ENCODE measurements around the gene HSPA1A.
A peak's percentile ranks its signal among the peaks of the same experiment; 100 is the strongest.
"Not testable (repeated sequence)": the region's sequence is repeated elsewhere in the genome, so short reads cannot be mapped to it uniquely, and the experiment has no call there.

The HSPA1A gene

DNA sequence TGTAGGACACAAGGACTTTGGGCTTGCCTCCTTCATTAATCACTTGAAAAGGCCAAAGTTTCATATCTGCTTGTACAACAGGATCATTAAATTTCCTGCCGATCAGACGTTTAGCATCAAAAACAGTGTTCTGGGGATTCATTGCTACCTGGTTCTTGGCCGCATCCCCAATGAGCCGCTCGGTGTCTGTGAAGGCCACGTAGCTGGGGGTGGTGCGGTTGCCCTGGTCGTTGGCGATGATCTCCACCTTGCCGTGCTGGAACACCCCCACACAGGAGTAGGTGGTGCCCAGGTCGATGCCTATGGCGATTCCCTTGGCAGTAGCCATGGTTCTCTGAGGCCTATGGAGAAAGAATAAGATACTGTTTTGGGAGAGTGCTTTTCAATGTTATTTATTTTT lies 3.7 kb upstream of the HSPA1A start:
- no peak for DNase-seq

DNA sequence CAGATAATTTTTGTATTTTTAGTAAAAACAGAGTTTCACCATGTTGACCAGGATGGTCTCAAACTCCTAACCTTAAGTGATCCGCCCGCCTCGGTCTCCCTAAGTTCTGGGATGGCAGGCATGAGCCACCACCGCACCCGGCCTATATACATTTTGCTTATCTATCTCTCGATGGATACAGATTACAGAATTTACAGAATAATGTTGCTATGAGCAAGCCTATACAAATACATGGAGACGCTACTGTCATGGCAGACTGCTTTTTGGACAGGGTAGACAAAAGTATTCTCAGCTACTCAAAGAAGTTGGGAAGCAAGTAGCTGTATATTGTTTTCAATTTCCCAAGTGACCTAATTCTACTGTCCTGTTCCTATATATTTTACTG lies 1.9 kb upstream of the HSPA1A start:
- DNase-seq, result no peak

- peak; percentile 79 for DNase-seq
Measured at GRCh38 chr6:31814677-31815024, 692 bp upstream of the HSPA1A start.

DNA sequence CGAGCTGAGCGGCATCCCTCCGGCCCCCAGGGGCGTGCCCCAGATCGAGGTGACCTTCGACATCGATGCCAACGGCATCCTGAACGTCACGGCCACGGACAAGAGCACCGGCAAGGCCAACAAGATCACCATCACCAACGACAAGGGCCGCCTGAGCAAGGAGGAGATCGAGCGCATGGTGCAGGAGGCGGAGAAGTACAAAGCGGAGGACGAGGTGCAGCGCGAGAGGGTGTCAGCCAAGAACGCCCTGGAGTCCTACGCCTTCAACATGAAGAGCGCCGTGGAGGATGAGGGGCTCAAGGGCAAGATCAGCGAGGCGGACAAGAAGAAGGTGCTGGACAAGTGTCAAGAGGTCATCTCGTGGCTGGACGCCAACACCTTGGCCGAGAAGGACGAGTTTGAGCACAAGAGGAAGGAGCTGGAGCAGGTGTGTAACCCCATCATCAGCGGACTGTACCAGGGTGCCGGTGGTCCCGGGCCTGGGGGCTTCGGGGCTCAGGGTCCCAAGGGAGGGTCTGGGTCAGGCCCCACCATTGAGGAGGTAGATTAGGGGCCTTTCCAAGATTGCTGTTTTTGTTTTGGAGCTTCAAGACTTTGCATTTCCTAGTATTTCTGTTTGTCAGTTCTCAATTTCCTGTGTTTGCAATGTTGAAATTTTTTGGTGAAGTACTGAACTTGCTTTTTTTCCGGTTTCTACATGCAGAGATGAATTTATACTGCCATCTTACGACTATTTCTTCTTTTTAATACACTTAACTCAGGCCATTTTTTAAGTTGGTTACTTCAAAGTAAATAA lies 2.0 kb downstream of the HSPA1A start:
- DNase-seq, result peak; percentile 36

GRCh38 chr6:31817929-31818511 lies 2.7 kb downstream of the HSPA1A start:
- DNase-seq, result not testable (repeated sequence)

DNA sequence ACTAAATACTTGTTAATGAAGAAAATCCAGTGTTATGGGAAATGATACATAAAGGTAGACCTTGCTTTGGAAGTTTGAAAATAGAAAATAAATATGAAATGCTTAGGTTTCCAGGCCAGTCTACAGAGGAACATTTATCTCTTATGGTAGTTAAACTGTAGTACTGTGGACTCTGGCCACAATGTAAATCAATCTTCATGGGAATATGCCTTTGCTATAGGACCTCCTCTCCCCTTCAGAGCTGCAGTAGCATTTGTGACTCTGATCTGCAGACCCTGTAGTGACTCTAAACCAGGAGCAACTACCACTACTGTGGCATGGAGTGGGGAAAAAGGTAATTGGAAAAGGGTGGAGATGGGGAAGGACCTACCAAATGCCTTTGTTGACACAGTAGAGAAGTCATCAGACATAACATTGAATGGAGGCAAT lies 4.5 kb downstream of the HSPA1A start:
- DNase-seq, result no peak

DNA sequence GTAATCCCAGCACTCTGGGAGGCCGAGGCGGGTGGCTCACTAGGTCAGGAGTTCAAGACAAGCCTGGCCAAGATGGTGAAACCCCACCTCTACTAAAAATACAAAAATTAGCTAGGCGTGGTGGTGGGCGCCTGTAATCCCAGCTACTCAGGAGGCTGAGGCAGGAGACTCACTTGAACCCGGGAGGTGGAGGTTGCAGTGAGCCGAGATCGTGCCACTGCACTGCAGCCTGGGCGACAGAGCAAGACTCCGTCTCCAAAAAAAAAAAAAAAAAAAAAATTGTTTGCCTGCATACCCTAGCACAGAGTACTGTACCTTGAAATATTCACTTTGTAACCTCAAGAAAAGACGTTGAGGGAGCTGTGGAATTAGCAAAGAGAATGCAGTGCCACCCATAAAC lies 5.1 kb downstream of the HSPA1A start:
- not testable (repeated sequence) for DNase-seq

DNA sequence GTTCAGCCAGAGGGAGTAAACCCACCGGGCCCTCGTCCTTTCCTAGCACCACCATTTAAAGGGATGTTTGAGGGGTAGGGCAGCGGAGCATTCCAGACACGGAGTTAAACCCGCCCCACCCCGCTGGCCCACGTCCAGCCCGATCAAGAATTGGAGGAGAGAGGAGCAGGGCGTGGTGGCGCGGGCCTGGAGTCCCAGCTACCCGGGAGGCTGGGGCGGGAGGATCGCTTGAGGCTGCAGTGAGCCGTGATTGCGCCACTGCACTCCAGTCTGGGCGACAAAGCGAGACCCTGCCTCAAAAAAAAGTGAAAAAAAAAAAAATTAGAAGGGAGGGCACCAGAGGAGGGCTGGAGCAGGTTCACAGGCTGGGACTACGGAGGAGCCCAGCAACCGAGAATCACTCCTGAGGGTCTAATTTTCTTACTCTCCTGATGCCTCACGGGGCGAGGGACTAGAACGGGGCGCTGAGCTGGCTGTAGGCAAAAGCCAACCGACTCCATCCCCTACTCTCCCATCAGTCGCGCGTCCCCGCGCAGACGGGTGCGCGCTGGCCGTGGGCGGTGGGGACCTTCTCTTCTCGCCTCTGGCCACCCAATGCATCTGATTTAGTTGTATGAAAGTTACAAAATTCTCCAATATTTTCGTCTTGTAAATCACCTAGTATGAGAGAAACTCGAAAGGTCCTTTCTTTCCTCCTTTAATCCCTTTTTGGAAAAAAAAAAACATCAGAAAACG lies 6.1 kb downstream of the HSPA1A start:
- DNase-seq, result peak; percentile 88

DNA sequence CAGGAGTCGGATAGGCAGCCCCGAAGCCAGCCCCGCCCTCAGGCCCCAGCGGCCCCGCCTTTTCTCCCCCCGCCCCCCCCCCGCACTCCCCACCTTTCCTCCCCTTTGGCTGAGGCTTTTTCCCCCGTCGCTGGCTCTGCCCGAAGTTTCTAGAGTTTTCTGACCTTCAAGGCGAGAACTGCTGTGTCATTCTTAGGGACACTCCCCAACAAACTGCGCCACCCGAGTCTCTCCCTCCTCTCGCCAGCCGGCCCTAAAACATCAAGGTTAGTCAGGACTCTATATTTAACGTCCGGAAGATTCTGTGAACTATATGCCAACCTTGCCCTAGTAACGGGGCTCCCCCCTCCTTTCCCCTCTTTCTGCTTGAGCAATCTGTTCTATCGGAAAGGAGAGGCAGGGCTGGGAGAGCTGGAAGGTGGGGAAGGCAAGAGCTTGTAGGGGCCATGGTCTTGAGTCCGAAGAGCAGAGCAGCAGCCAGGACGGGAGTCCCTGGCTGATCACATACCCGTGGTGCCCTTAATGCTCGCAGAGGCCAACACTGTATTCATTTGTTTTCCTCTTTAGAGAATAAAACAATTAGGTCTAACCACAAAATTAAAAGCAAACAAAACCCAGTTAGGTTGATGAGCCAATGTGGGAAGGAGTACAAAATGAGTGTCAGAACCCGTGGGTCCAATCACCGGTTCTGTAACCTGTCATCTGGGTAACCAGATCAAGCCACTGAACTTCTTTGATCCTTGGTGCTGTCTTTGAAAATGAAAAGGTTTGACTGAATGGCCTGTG lies 6.9 kb downstream of the HSPA1A start:
- peak; percentile 75 for DNase-seq

- DNase-seq, result not testable (repeated sequence)
Measured at GRCh38 chr6:31823592-31824196, 8.4 kb downstream of the HSPA1A start.

GRCh38 chr6:31825553-31825952 lies 10.2 kb downstream of the HSPA1A start:
- no peak for DNase-seq

GRCh38 chr6:31826793-31827285 lies 11.5 kb downstream of the HSPA1A start:
- no peak for DNase-seq

DNA sequence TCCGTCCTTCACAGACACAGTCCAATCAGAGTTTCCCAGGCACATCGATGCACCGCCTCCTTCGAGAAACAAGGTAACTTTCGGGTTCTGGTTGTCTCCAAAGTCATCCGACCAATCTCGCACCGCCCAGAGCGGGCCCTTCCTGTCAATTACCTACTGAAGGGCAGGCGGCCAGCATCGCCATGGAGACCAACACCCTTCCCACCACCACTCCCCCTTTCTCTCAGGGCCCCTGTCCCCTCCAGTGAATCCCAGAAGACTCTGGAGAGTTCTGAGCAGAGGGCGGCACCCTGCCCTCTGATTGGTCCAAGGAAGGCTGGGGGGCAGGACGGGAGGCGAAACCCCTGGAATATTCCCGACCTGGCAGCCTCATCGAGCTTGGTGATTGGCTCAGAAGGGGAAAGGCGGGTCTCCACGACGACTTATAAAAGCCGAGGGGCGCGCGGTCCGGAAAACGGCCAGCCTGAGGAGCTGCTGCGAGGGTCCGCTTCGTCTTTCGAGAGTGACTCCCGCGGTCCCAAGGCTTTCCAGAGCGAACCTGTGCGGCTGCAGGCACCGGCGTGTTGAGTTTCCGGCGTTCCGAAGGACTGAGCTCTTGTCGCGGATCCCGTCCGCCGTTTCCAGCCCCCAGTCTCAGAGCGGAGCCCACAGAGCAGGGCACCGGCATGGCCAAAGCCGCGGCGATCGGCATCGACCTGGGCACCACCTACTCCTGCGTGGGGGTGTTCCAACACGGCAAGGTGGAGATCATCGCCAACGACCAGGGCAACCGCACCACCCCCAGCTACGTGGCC lies 12.1 kb downstream of the HSPA1A start, which contains the start of gene HSPA1B:
Gene HSPA1B (plus strand): TSS at position 453 of the 794 bp plus-strand sequence. CDS start 213 bp downstream, at position 666.
- peak; percentile 93 for DNase-seq

DNA sequence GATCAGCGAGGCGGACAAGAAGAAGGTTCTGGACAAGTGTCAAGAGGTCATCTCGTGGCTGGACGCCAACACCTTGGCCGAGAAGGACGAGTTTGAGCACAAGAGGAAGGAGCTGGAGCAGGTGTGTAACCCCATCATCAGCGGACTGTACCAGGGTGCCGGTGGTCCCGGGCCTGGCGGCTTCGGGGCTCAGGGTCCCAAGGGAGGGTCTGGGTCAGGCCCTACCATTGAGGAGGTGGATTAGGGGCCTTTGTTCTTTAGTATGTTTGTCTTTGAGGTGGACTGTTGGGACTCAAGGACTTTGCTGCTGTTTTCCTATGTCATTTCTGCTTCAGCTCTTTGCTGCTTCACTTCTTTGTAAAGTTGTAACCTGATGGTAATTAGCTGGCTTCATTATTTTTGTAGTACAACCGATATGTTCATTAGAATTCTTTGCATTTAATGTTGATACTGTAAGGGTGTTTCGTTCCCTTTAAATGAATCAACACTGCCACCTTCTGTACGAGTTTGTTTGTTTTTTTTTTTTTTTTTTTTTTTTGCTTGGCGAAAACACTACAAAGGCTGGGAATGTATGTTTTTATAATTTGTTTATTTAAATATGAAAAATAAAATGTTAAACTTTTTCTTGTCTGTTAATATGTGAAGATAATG lies 14.4 kb downstream of the HSPA1A start:
- DNase-seq, result no peak

GRCh38 chr6:31830886-31831335 lies 15.6 kb downstream of the HSPA1A start:
- no peak for DNase-seq

- DNase-seq, result no peak
Measured at GRCh38 chr6:31831350-31832215, 16.2 kb downstream of the HSPA1A start.

DNA sequence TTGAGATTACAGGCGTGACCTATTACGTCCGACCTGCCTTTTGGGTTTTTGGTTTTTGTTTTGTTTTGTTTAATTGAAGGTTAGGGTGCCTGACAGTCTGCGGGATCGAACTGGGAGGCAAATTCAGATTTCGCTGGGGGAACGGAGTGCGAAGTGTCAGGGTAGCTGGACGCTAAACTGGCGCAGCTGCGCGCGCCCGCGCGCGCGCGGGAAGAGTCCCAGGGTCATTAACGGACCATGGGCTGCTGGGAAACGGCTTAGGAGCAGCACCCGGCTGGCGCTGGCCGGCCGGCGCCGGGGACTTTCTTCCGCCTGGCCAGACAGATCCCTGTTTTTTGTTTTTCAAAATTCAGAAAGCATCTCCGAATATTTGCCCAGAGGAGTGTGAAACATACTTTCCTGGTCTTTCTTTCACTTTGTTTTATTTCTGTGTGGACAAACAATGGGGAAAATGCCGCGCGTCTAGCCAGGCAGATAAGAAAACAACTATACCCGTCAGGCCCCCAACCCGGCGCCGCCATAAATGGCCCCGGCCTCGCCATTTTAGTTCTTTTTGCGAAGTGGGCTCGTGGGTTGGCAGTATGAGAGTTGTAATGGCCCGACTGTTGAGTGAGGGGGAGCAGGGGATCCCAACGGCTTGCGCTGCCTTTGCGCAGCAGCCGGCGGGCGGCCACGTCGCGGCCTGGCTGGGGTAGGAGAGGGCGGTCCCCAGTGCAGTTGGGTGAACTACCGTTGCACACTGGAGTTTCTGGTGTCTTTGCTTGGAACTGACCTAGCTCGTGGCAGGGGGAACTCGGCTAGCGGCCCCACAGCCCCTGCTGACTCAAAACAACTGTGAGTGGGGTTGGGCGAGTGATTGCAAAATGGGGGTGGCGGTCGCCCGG lies 19.3 kb downstream of the HSPA1A start:
- peak; percentile 88 for DNase-seq

DNA sequence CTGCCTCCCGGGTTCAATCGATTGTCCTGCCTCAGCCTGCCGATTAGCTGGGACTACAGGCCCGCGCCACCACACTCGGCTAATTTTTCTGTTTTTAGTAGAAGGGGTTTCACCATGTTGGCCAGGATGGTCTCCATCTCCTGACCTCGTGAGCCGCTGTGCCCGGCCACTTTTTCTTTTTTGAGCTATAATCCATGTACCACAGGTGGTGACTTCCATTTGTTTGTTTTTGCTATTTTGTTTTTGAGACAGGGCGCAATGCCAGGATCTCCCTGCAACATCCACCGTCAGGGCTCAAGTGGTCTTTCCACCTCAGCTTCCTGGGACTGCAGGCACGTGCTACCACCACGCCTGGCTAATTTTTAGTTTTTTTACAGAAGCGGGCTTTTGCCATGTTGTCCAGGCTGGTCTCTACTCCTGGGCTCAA lies 20.7 kb downstream of the HSPA1A start:
- no peak for DNase-seq

Measured in stimulated activated CD8-positive, alpha-beta memory T cell treated with anti-CD3 and anti-CD28 coated beads, Interleukin-4, amount 100 ng/mL, for 48 hours (primary cell).